Activated T-cell treated with anti-CD3 and anti-CD28 coated beads for 1 hour (primary cell): Measurements from ENCODE around the gene CALHM4.

ENCODE experiments used
- DNase-seq: peaks from one replicate; pipeline ENCODE4 v3.0.0-alpha.2; 2020; ENCODE audit warnings: low read depth

Gene CALHM4, protein sequence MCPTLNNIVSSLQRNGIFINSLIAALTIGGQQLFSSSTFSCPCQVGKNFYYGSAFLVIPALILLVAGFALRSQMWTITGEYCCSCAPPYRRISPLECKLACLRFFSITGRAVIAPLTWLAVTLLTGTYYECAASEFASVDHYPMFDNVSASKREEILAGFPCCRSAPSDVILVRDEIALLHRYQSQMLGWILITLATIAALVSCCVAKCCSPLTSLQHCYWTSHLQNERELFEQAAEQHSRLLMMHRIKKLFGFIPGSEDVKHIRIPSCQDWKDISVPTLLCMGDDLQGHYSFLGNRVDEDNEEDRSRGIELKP

DNA sequence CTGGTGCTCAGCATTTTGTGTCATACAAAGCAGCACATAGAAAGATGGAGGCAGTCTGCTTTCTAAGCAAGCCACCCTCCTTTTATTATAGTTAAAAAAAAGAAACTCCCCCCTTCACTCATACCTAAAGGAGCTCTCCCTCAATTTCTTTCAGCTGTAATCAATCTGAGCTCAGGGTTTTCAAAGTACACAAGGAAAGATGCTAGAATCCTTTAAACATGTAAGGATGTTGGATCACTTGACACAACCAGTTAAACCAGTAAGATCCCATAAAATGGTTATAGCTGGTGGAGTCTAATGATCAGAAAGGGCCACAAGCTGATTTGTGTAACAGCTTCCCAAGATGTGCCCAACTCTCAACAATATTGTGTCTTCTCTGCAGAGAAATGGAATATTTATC lies at the start of gene CALHM4:
Gene CALHM4 (plus strand): TSS at position 301 of the 400 bp plus-strand sequence. CDS start 43 bp downstream, at position 344.
- DNase-seq, result no peak

DNA sequence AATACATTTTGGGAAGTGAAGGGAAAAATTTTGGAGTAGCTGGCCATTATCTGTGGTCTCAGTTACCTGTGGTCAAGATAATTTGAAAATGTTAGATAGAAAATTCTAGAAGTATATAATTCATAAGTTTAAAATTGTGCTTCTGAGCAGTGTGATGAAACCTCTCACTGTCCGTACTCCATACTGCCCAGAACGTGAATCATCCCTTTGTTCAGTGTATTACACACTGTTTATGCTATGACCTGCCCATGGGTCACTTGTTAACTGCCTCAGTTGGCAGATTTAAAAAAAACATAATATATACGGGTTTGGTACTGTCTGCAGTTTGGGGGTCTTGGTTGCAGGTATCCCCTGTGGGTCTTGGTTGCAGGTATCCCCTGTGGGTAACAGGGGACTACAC lies 46.2 kb upstream of the CALHM4 start:
- DNase-seq, result no peak

DNA sequence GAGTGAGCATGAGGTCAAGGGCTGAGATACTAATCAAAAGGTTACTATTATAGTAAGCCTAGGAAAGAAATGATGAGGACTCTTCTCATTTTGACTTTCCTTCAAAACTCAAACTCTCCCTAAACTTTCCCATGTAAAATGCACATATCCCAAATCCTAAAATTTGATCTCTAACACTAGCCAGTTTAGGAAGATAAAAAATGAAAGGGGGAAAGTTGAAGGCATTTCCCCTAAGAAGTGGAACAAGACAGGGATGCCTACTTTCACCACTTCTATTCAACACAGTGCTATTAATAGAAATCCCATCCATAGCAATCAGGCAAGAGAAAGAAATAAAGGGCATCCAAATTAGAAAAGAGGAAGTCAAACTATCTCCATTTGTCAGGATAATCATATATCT lies 45.0 kb upstream of the CALHM4 start:
- no peak for DNase-seq

DNA sequence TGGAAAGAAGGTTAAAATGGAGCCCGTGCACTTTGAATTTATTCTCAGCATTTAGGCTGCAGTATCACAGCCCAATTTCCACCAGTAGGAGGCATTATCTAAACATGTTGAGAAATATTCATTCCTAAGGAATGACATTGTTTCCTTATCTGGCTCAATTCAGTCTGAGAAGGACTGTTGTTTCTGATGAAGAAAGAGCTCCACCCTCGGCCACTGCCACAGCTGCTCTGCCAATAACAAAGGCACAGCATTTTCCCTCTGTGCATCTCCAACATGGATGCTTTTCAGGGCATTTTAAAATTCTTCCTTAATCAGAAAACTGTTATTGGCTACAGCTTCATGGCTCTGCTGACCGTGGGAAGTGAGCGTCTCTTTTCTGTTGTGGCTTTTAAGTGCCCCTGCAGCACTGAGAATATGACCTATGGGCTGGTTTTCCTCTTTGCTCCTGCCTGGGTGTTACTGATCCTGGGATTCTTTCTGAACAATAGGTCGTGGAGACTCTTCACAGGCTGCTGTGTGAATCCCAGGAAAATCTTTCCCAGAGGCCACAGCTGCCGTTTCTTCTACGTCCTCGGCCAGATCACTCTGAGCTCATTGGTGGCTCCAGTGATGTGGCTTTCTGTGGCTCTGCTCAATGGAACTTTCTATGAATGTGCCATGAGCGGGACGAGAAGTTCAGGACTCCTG lies 42.0 kb upstream of the CALHM4 start, which contains the start of gene CALHM5:
Gene CALHM5 (plus strand): TSS at position 216 of the 687 bp plus-strand sequence. CDS start 58 bp downstream, at position 274.
- no peak for DNase-seq

DNA sequence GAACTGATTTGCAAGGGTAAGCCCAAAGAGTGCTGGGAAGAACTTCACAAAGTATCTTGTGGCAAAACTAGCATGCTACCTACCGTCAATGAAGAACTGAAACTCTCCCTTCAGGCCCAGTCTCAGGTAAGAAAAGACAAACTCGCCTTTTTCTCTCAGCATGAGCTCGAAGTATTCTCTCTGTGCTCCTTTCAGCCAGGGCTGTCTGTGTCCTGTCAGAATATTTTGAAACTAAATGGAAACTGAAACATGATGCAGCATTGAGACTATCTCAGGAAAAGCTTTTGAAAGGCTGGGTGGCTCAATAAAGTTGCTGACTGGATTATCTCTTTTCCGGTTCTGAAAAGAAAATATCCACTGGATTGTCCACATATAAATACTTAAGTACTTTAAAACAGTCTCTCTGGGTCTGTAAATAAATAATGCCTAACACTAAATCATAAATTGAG lies 41.4 kb upstream of the CALHM4 start:
- no peak for DNase-seq

DNA sequence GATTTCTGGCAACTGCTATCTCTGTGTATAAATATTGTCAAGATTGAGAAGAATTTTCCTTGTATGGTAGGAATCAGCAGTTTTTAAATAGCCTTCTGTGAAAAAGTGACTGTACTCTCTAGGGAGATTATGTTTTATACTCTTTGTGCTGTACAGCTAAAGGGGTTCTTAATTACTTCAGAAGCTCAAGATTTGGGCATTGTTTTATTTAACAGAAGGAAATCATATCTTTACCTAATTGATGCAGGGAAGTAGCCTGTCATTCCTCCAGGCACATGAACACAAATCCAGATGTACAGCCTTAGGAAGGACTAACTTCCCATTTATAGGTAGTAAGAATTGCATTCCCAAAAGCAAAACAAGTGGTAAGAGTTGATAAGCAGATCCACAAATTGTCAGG lies 40.8 kb upstream of the CALHM4 start:
- no peak for DNase-seq

DNA sequence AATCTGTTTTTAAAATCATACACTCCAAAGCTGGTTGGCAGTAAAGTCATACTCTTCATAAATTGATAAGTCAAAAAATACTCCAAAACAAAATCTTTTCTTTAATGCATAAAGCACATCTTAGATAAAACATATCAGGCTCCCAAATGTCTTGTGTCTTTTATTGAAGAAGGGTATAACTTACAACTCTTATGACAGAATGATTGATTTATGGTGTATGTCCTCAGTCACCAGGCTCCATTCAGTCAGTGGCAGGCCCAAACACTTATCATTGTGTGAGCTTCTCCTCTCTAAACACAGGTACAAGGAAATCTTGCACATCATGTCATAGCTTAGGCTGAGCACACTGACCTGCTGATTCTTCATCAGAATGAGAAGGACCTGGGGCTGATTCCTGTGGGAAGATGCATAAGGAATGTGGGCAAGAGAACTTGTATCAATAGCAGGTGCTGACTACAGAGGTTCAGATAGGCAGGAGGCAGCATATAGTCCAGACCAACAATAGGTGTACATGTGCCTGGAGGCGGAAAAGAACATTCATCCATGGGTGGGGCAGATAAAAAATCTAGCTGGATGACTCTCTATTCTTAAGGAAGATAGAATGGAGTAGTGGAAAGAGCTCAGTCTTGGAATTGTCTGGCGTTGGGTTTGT lies 40.2 kb upstream of the CALHM4 start:
- no peak for DNase-seq

DNA sequence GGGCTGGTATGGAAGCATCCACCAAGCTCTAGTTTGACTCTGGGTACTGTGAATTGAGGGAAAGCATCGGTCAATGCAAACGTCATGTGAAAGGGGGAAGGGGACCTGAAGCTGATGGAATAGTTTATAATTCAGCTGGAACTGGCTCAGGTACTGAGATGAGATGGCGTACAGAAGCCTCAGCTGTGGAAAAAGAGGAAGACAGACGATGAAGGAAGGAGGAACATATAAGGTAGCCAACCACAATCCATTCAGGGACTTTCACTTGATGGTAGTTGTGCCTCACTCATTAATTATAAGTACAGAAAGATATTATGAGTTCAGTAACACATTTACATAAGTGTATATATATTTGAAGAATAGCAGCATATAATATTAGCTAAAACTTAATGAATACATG lies 39.4 kb upstream of the CALHM4 start:
- DNase-seq, result no peak

DNA sequence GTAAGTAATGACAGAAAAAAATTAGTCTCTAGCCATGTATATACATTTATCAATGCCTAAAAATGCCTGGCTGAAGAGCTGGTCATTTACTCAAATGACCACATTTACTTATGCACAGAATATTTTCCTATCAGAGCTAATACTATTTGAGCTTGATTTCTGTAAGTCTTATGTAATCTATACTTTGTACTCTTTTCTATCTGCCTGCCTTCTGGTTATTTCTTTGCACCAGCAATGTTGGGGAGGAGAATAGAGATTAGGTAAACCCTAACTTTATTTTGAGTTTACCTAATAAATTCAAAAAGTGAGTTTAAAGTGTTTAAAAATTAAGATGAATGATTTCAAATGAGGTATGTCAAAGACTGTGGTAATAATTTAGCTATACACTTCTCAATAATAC lies 38.4 kb upstream of the CALHM4 start:
- DNase-seq, result no peak

DNA sequence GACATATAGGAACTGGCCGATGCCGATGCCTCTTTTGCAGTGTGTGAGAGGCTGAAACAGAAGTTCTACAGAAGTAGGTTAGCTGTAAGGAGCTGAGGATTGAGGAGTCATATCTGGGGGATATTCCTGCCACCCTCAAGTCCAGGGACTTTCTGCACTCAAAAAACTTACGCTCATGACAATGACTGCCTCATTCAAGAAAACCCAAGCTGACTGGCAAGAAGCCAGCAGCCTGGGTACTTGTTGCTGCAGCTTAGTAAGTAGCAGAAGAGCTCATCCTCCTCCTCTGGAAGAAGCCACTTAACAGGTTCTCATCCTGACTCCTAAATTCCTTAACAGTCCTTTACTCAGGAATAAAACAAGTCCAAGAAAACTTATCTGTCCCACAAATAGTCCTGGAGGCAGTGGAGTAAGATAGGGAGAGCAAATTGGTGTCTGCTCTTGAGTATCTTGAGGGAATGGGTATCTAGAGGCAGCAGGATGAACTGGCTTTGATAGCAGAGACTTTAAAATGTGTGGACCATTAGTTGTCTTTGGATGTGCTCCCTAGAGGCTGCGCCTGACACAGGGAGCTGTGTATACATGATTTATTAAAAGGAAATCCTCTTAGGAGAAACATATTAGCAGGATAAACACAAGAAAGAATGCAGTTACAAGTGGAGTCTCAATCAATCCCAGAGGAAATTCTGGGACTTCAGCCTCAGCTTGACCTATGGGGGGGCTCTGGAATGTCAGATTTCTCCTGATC lies 34.8 kb upstream of the CALHM4 start:
- DNase-seq, result no peak

DNA sequence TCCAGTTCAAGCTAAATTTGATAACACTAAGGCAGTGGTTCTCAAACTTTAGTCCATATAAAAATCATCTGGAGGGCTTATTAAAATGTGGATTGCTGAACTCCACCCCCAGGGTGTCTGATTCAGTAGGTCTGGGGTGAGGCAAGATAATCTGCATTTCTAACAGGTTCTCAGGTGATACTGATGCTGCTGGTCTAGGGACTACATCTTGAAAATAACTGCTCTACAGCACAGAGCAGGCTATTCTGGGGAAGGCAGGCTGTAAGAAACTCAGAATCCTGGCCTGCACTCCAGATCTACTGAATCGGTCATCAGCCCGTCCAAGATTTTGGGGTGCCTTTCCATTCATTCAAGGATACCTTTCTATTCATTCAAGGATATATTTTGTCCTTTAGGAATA lies 30.7 kb upstream of the CALHM4 start:
- no peak for DNase-seq

DNA sequence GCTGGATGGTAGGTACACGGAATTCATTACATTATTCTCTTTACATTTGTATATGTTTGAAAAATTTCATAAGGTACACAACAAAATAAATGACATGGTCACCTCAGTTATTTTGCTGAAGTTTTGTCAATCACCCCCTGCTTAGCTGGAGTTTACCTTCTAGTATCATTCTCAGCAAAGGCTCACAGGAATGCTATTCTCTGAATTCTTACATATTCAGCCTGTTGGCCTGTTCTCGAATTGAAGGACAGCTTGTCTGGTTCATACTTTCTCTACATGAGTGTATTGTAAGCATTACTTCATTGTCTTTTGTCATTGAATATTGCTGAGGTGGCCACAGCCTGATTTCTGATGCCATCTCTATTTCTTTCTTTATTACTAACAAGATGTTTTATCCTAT lies 29.3 kb upstream of the CALHM4 start:
- no peak for DNase-seq

DNA sequence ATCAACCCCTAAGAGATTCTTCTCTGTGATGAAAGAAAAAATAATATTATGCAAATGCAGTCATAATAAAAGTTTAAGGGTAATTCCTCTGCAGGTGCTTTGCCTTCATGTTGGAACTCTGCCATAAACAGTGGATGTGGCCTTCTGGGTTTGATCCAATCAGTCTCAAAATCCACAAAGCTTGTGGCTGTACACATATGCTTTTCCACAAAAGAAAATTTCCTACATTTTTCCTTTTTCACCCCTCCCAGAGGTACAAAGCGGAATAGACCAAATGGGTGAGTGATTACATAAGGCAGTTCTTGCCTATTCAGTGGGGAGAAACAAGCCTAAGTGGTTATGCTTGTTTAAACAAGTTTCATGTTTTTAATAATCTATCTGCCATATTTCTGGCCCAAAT lies 25.4 kb upstream of the CALHM4 start:
- DNase-seq, result no peak

DNA sequence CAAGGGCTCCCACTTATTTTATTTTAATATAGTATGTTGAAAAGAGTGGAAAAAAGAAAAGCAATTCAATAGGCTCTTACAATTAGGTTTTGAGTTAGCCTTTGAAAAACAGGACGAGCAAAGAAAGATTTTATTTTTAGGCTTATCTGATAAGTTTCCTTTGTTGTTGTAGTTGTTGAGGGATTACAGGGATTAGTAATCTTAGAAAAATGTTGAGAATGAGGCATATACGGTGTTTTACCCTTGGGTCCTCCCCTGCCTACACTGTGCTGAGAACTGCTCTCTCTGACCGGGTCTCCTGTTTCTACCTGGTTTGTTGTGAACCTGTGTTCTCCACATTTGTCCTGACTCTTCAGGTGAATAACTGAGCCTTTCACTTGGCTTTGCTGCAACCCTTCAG lies 24.8 kb upstream of the CALHM4 start:
- DNase-seq, result no peak

DNA sequence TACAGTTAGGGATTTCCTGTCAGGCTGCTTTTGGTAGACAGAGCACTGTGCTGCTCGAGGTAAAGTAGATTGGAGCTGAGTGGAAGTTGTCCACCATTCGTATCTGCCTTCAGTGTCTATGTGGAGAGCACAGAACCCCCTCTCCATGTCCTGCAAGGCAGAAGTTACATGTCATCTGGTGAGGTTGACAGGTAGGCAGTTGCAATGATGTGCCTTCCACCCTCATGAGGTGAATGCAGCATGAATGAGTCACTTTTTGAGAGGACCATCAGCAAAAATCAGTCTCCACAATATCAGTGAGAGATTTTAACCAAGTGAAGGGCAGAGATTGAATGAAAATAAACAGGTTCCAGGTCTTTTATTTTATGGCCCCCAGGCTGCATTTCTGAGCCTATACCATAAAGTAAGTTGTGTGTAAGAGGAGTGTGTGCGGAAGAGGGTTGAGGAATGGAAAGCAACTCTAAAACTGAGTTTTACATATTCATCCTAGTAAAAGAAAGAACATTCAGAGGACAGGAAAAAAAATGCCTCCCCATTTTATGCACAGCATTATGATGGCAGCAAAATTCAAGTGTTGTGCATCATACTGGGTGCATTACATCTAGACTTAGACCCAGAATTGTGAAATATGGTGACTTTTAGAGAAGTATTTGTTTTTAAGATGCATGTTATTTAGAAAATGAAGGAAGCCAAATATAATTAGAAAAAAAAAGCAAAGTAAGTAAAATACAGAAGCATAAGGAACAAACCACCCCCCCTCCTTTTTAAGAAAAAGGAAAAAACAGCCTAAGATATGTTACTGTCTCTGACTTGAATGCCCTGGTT lies 23.9 kb upstream of the CALHM4 start:
- DNase-seq, result no peak

DNA sequence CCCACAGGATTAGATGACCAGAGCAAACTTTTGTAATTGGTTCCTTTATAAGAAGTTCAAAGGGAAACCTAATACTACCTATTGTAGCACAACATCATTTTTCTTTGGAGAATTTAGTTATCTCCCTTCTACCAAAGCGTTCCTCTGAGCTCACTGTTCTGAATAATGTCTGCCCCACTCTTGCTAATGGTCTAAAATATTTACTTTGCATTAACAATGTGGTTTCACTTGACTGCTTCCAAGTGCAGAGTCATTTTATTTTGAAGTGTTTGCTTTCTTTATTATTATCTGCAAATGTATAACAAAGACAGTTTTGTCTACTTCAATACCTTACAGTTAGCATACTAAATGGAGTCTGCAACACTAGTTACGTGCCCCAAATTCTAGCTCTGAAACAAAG lies 23.1 kb upstream of the CALHM4 start:
- DNase-seq, result no peak

DNA sequence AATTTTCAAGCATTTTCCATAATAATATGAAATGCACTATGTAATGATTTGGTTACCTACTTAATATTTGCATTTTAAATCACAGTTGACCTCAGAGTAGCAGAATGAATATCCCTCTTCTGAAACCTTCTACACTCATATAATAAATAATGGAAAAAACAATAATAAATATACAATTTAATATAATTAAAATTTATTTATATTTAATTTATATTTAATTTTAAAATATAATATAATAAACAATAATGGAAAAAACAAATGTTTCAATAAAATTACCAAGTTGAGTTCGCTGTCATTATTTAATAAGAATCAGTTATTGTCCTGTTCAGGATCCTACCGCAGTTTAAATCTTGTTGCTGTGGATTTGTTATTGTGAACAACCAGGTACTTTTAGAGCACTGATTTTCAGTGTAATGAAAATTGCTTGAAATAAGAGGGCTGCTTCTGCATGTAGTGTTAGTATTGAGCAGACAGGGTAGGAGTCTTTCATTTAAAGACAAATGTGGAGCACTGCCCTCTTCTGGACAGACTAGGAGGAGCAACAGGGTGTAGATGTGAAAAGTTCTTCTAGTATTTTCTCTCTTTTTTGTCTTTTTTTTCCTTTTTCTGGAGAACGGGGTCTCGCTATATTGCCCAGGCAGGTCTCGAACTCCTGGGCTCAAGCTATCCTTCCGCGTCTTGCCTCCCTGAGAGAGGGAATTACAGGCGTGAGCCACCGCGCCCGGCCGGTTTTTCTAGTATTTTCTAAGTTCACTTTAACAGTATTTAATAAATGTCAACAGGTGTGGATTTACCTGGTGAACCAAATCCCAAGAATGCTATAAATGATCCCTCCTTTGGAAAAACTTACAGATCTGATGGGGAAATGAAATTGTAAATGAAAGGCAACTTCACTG lies 21.6 kb upstream of the CALHM4 start:
- peak; percentile 43 for DNase-seq

DNA sequence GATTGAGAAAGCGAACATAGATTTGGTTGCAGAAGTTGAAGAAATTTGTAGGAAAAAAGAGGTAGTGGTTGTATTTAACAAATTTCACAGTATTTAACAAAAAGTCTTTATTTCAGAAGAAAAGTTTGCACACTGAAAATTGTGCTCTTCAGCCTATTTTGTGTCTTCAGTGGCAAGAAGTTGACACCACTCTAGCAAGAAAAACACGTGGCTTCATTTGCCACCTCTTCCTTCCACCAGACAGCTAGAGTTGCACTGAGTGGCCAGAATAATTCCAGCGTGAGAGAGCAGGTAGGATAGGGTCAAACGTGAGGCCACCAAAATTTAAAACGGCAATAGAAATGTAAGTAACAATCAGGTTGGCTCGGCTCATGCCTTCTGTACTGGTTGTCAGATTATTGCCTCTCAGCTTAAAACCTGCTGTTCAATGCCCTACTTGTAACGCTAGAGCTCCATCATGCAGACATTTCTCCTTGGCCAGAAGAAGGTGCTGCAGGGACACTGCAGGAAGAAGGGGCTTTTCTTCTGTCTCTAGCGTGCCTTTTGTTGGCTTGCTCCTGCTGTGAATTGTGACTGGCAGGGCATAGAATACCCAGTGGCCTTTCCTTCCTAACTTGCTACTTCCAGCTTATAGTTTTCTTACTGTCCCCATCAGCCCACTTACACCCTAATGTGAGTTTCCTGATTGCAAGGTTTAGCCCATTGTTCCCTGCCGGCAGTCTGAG lies 20.2 kb upstream of the CALHM4 start:
- no peak for DNase-seq

DNA sequence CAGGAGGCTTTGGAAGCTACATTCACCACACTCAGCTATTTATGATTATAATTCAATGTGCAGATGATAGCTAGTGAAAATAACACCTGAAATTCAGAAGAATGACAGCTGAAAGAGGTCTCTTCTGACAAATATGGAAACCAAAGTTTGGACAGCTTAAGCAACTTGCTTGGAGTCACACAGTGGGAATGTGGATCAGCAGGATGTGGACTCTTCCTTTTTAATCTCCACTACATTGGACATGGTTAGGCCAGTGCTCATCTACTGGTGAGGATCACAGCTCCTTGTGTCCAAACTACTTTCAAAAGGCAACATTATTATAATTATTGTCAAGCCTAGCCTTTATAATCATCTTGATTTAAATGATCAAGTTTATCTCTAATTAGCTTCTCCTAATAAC lies 18.4 kb upstream of the CALHM4 start:
- no peak for DNase-seq

DNA sequence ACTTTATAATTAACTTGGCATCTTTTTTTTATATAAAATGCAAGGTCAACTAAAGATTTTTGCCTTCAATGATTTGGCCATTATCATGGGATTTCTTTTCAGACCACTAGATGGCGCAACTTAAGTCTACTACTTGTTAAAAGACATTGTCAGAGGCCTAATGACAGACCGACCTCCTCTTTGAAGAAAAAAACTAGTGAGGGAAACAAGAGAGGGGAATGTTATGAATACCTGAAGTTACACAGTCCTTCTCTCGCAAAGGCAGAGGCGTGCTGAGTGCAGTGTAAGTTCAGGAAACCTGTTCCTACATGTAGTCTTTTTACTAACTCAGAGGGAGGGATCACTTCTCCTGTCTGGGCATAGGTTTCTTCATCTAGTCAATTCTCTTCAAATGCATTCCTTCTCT lies 17.3 kb upstream of the CALHM4 start:
- DNase-seq, result no peak
